Activated gamma-delta T cell treated with Interleukin-2 at 50 U/mL for 16 hours (primary cell): Measurements from ENCODE around the gene SPR.

ENCODE experiments used
- DNase-seq: peaks from one replicate; pipeline ENCODE4 v3.0.0-alpha.2; 2020

The SPR gene

GRCh38 chr2:72933646-72934151, 46.5 kb downstream of the SPR start:
- no peak for DNase-seq

DNA sequence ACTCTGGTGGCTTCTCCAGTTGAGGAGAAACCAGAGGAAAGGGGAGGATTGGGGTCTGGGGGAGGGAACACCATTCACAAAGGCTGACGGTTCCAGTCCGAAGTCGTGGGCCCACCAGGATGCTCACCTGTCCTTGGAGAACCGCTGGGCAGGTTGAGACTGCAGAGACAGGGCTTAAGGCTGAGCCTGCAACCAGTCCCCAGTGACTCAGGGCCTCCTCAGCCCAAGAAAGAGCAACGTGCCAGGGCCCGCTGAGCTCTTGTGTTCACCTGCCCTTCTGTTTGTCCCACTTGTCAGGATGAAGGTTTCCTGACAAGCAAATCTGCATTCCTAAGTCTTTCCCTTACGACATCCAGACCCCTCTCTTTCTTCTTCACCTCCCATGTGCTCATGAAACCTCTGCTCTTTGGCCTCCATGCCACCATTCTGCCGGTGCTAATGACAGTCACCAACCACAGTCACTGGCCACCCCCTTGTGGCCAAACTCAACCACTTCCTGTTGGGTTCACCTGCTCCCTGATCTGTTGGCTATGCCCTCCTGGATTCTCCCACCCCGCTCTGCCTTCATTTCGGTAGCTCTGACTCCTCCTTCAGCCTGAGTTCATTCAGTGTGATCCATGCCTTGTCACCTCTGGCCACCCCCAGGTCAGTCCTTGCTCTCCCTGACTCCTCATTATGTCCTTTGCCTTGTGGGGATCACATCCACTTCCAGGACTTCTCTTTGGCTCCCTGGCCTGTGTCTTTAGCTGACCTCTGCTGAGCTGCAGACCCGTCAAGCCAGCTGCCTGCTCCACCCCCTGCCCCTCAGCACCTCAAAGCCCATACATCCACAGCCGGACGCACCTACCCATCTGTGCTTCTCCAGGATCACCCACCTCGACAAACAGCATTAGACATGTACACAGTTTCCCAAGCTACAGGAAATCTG, 47.7 kb downstream of the SPR start:
- DNase-seq = no peak

DNA sequence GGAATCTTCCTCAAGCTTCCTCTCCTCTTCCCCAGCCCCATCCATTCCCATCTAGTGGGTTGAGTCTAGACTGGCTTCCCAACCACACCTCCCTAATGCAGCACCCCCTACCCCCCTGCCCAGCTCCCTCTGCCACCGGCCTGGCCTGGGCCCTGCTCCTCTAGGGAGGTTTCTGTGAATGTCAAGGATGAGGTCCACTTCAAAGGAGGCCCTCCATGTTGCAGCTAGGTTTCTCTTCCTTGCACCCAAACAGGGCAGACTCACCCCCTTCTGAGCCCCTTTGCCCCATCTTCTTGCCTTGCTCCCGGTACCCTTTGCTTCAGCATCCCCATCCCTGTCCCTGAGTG, 48.4 kb downstream of the SPR start:
- no peak for DNase-seq

GRCh38 chr2:72936660-72937355, 49.6 kb downstream of the SPR start:
- DNase-seq = no peak

GRCh38 chr2:72937356-72937669, 50.1 kb downstream of the SPR start:
- no peak for DNase-seq

DNA sequence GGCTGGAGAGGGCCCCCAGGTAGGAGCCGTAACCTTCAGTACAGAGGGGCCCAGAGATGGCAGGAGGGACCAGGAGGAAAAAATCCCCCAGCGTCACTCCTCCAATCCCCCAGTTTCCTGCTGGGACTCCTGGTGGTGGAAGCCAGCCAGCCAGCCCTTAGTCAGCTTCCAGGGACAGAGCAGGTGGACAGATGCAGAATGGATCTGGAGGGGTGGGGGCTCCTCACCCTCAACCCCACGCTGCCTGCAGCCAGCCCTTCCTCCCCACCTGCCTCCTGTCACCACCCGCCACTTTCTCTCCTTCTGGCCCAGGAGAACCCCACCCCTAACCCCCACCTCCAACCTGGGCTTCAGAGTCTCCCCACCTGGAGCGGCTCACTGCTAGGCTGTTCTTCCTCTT, 51.2 kb downstream of the SPR start:
- DNase-seq = no peak

GRCh38 chr2:72940361-72940760, 53.2 kb downstream of the SPR start:
- DNase-seq = no peak

- no peak for DNase-seq
Observed at GRCh38 chr2:72940786-72941185, 53.6 kb downstream of the SPR start.
